Psoas muscle (tissue), 8 donors: ENCODE data around the gene SF3A2. TPM values are rescaled to one million over a fixed set of nuclear protein-coding genes. Genes with fewer than 3 reads are reported as not detected.
A peak's percentile ranks its signal among the peaks of the same experiment; 100 is the strongest.

Experiments used
- ATAC-seq, 4 donors: fragments of 200-7000 bp; cut with Tn5 transposase; one replicate each; pipeline ENCODE4 v1.9.1; 2020; ENCODE audit warnings: moderate library complexity in 3 of 4, mild to moderate bottlenecking in 2 of 4
- DNase-seq, 2 donors: peaks; one replicate each; pipeline ENCODE4 v3.0.0-alpha.2; 2020
- H3K27ac ChIP-seq: fragments of 200-600 bp; one replicate; pipeline ENCODE4 v1.8.0; 2022
- H3K27me3 ChIP-seq, 3 donors: fragments of 200-600 bp in 1 of 3; one replicate each; pipeline versions ENCODE4 v1.6.1 to v1.8.0; 2013 to 2022; ENCODE audit warnings: low read length in 2 of 3, mild to moderate bottlenecking in 2 of 3, moderate library complexity in 1 of 3; ENCODE audit not compliant: insufficient read depth in 3 of 3
- H3K36me3 ChIP-seq, 2 donors: fragments of 200-600 bp in 1 of 2; one replicate each; pipeline versions ENCODE4 v1.6.1 to v1.8.0; 2013 to 2022; ENCODE audit warnings: low read depth in 1 of 2, mild to moderate bottlenecking in 1 of 2, moderate library complexity in 1 of 2; ENCODE audit not compliant: insufficient read depth in 1 of 2
- H3K4me1 ChIP-seq: fragments of 200-600 bp; one replicate; pipeline ENCODE4 v1.8.0; 2022
- H3K4me3 ChIP-seq: fragments of 200-600 bp; one replicate; pipeline ENCODE4 v1.8.0; 2022; ENCODE audit warnings: mild to moderate bottlenecking
- H3K9me3 ChIP-seq: fragments of 200-600 bp; one replicate; pipeline ENCODE4 v1.8.0; 2022
- CTCF ChIP-seq: fragments of 200-600 bp; IDR thresholded peaks from one replicate; pipeline ENCODE4 v1.8.0; 2022; ENCODE audit warnings: antibody characterized with exemption
- WGBS, 3 donors: extraction: QIAGEN DNeasy Blood & Tissue Kit; methylation state at CpG; one replicate each; pipeline versions ENCODE4 v1.1.6 to v1.1.7; 2013; 5-methylcytosine and 5-hydroxymethylcytosine counted together
- intact Hi-C, 2 donors: fragments of 100-400 bp; cut with DNase I; formaldehyde crosslinking; loops; one replicate each; pipeline versions ENCODE4 v1.11.0 to v1.14.2; 2022
- polyA plus RNA-seq, 3 donors: library from polyadenylated mRNA; stranded (reverse); fragments of 200-250 nt; gene quantifications; one replicate each; pipeline ENCODE4 v1.2.3, GENCODE V29; 2013
- total RNA-seq, 4 donors: library from RNA; stranded (reverse); fragmentation: NEBNext Ultra II Directional in 2 of 4; extraction: Animal tissue kit (Norgen Biotek cat#: 25700) in 2 of 4; gene quantifications; one replicate each; pipeline versions ENCODE4 v1.2.1 to v1.2.4, GENCODE V29; 2021 to 2023
- donor health status: healthy with polysubstance abuse.
- donor health status: DM: no; HTN: no; CAD: no; lungs with moderate emphysema.
- donor health status: Bipolar disorder and iron deficiency.
- donor health status: healthy.
- donor health status: DM: yes; HTN: yes; CAD: no.
- donor health status: DM: no; HTN: no; CAD: no.
- donor health status: DM: no; HTN: no; CAD: no.
- donor health status: DM: yes; HTN: yes; CAD: no.

The SF3A2 gene
- total and polyA plus RNA-seq, 7 donors = 25.9 to 46.8 (median 33.6) TPM

GRCh38 chr19:2288338-2288817 is 51.8 kb downstream of the SF3A2 start:
- no peak overlapping the region for H3K4me3 ChIP-seq
- peaks cover 0 to 48% (median 31%) of the 10 kb centered on the region in 3 donors for H3K27me3 ChIP-seq
- ATAC-seq (no peak), DNase-seq (no peak)
- 81 to 84% (median 82%) methylated on average over 15 to 17 of the region's 17 CpGs for WGBS, 3 donors
- TF ChIP-seq CTCF = no peak
- intact Hi-C loops = no loop called here
- no peak overlapping the region for H3K27ac ChIP-seq
- no peaks in the 10 kb centered on the region for H3K36me3 ChIP-seq
- H3K4me1 ChIP-seq = peaks cover 17% of the 10 kb centered on the region
- no peaks in the 10 kb centered on the region for H3K9me3 ChIP-seq

- no peaks in the 10 kb centered on the region for H3K9me3 ChIP-seq
- H3K27me3 ChIP-seq = peaks cover 0 to 48% (median 31%) of the 10 kb centered on the region in 3 donors
- DNase-seq = no peak
- no peak overlapping the region for H3K4me3 ChIP-seq
- no peak for TF ChIP-seq CTCF
- H3K27ac ChIP-seq = no peak overlapping the region
- 58 to 60% (median 60%) methylated on average over 28 of the region's 28 CpGs for WGBS, 3 donors
- intact Hi-C loops = no loop called here
- no peak for ATAC-seq
- H3K4me1 ChIP-seq = peaks cover 20% of the 10 kb centered on the region
- H3K36me3 ChIP-seq = no peaks in the 10 kb centered on the region
These were observed 52.4 kb downstream of the SF3A2 start for GRCh38 chr19:2288818-2289713.

GRCh38 chr19:2289714-2290435 is 53.3 kb downstream of the SF3A2 start:
- no peak overlapping the region for H3K27ac ChIP-seq
- WGBS, 3 donors = 1 to 2% (median 1%) methylated on average over 57 to 74 of the region's 74 CpGs
- TF ChIP-seq CTCF = no peak
- peak in 1 of 2 donors; percentile 47 for DNase-seq
- intact Hi-C loops = no loop called here
- H3K9me3 ChIP-seq = no peaks in the 10 kb centered on the region
- peak overlapping the region; percentile 60 for H3K4me3 ChIP-seq
- peaks cover 0 to 48% (median 31%) of the 10 kb centered on the region in 3 donors for H3K27me3 ChIP-seq
- no peaks in the 10 kb centered on the region for H3K36me3 ChIP-seq
- peak in 1 of 4 donors; percentile 27 for ATAC-seq
- H3K4me1 ChIP-seq = peaks cover 22% of the 10 kb centered on the region

GRCh38 chr19:2290441-2291184 is 54.0 kb downstream of the SF3A2 start:
- Histone ChIP-seq H3K9me3 (no peaks in the 10 kb centered on the region), H3K27ac (no peak overlapping the region), H3K36me3 (no peaks in the 10 kb centered on the region), H3K27me3 (peaks cover 0 to 48% (median 31%) of the 10 kb centered on the region in 3 donors), H3K4me3 (peak overlapping the region; percentile 60), H3K4me1 (peaks cover 22% of the 10 kb centered on the region)
- ATAC-seq (no peak), DNase-seq (no peak)
- WGBS, 3 donors = 2 to 3% (median 2%) methylated on average over 61 to 82 of the region's 82 CpGs
- intact Hi-C loops = no loop called here
- TF ChIP-seq CTCF = no peak
